ENCODE data around the gene SPNS2.

GRCh38 chr17:4541328-4542002 is 42.8 kb downstream of the SPNS2 start:
- TF ChIP-seq POLR2A (IDR thresholded peaks at IDR 0.05) (no peak), CTCF (IDR thresholded peaks at IDR 0.05) (no peak), POLR2AphosphoS5 (IDR thresholded peaks at IDR 0.05) (no peak)
